ENCODE results near the gene CDH10.

GRCh38 chr5:24525414-24525813 lies 119.4 kb downstream of the CDH10 start:
- TF ChIP-seq POLR2AphosphoS5 (IDR thresholded peaks at IDR 0.05; ENCODE audit: insufficient read depth, low read depth, low read length) (no peak), CTCF (IDR thresholded peaks at IDR 0.05; ENCODE audit: extremely low read depth in 1 of 2, insufficient read depth in 1 of 2, low read depth in 1 of 2, low read length in 2 of 2) (no peak), POLR2A (IDR thresholded peaks at IDR 0.05; ENCODE audit: low read depth, low read length) (no peak), MAX (IDR thresholded peaks at IDR 0.05; ENCODE audit: insufficient read depth, insufficient read length) (no peak), FOS (IDR thresholded peaks at IDR 0.05; ENCODE audit: borderline replicate concordance, insufficient read depth, low read length) (no peak), JUN (IDR thresholded peaks at IDR 0.05; ENCODE audit: borderline replicate concordance, insufficient read depth, insufficient read length, low read depth) (no peak), EZH2 (IDR thresholded peaks at IDR 0.05; ENCODE audit: borderline replicate concordance, low read depth, low read length, severe bottlenecking) (no peak), GATA2 (IDR thresholded peaks at IDR 0.05; ENCODE audit: insufficient read depth, insufficient read length, low read depth, low read length) (no peak), MYC (IDR thresholded peaks at IDR 0.05; ENCODE audit: low read depth, low read length) (no peak)
